CD14-positive monocyte (primary cell): ENCODE data around the gene RYR2. TPM values are rescaled to one million over a fixed set of nuclear protein-coding genes. Genes with fewer than 3 reads are reported as not detected.

ENCODE experiments used
- DNase-seq, 3 donors: peaks; one replicate each; pipeline ENCODE4 v3.0.0-alpha.2; 2011 to 2022
- H2AFZ ChIP-seq: 2 replicates; pipeline ENCODE4 v1.6.0; 2012; ENCODE audit warnings: mild to moderate bottlenecking, low read depth, low read length, inconsistent platforms; ENCODE audit not compliant: insufficient read depth, poor library complexity, severe bottlenecking
- H3K27ac ChIP-seq, 2 donors: 1 replicate in 1 of 2; 2 replicates in 1 of 2; pipeline ENCODE4 v1.5.1; 2012 to 2013; ENCODE audit warnings: low read length in 2 of 2, control low read depth in 1 of 2, inconsistent platforms in 1 of 2, low read depth in 1 of 2, mild to moderate bottlenecking in 1 of 2
- H3K27me3 ChIP-seq, 2 donors: one replicate each; pipeline versions ENCODE4 v1.6.0 to v1.6.1; 2011 to 2013; ENCODE audit warnings: low read length in 2 of 2; ENCODE audit not compliant: control insufficient read depth in 2 of 2, insufficient read depth in 2 of 2
- H3K36me3 ChIP-seq, 2 donors: replicated peaks in 1 of 2; 1 replicate in 1 of 2; 2 replicates in 1 of 2; pipeline versions ENCODE4 v1.5.1 to v1.6.1; 2012 to 2013; ENCODE audit warnings: low read length in 2 of 2, control low read depth in 1 of 2, inconsistent platforms in 1 of 2, mild to moderate bottlenecking in 1 of 2; ENCODE audit not compliant: insufficient read depth in 2 of 2, control insufficient read depth in 1 of 2
- H3K4me1 ChIP-seq, 2 donors: 1 replicate in 1 of 2; 2 replicates in 1 of 2; pipeline versions ENCODE4 v1.5.1 to v1.6.1; 2012 to 2013; ENCODE audit warnings: low read length in 2 of 2, control low read depth in 1 of 2, inconsistent platforms in 1 of 2, mild to moderate bottlenecking in 1 of 2, moderate library complexity in 1 of 2; ENCODE audit not compliant: insufficient read depth in 2 of 2, control insufficient read depth in 1 of 2
- H3K4me2 ChIP-seq: replicated peaks from 2 replicates; pipeline ENCODE3; 2012; ENCODE audit warnings: low read length, moderate library complexity, mild to moderate bottlenecking; ENCODE audit not compliant: poor library complexity, severe bottlenecking; ENCODE audit errors: extremely low read depth
- H3K4me3 ChIP-seq, 3 experiments: fragments of 200-600 bp in 1 of 3; sonication (generic) in 1 of 3; replicated peaks in 1 of 3; 1 replicate in 2 of 3; 2 replicates in 1 of 3; pipeline ENCODE4 v1.5.1; 2011 to 2013; ENCODE audit warnings: low read length in 3 of 3, mild to moderate bottlenecking in 3 of 3, control low read depth in 2 of 3, low read depth in 2 of 3, inconsistent platforms in 1 of 3, moderate library complexity in 1 of 3
- H3K79me2 ChIP-seq: 2 replicates; pipeline ENCODE4 v1.6.0; 2012; ENCODE audit warnings: mild to moderate bottlenecking, control low read depth, inconsistent platforms, low read length, moderate library complexity; ENCODE audit not compliant: insufficient read depth
- H3K9ac ChIP-seq: 2 replicates; pipeline ENCODE4 v1.6.0; 2017; ENCODE audit warnings: low read length, mild to moderate bottlenecking; ENCODE audit not compliant: insufficient read depth, poor library complexity, severe bottlenecking
- H3K9me3 ChIP-seq, 2 donors: replicated peaks in 1 of 2; 1 replicate in 1 of 2; 2 replicates in 1 of 2; pipeline versions ENCODE4 v1.5.1 to v1.6.1; 2012 to 2013; ENCODE audit warnings: low read length in 2 of 2, control low read depth in 1 of 2; ENCODE audit not compliant: control insufficient read depth in 1 of 2, insufficient read depth in 1 of 2
- H4K20me1 ChIP-seq: 2 replicates; pipeline ENCODE4 v1.6.0; 2012; ENCODE audit warnings: mild to moderate bottlenecking, low read length, control low read depth, moderate library complexity; ENCODE audit not compliant: insufficient read depth
- H3K27ac Mint-ChIP-seq, 7 donors: one replicate each; pipeline ENCODE4 v1.8.0; 2020; ENCODE audit warnings: mild to moderate bottlenecking in 7 of 7, mixed read lengths in 7 of 7, moderate library complexity in 6 of 7, inconsistent platforms in 2 of 7
- H3K27me3 Mint-ChIP-seq, 3 donors: one replicate each; pipeline ENCODE4 v1.8.0; 2021 to 2022; ENCODE audit warnings: low read depth in 3 of 3, mild to moderate bottlenecking in 3 of 3, mixed read lengths in 3 of 3, moderate library complexity in 3 of 3, inconsistent platforms in 1 of 3
- H3K36me3 Mint-ChIP-seq, 2 donors: one replicate each; pipeline ENCODE4 v1.8.0; 2020; ENCODE audit warnings: mixed read lengths in 2 of 2, inconsistent platforms in 1 of 2, mild to moderate bottlenecking in 1 of 2
- H3K4me1 Mint-ChIP-seq: one replicate; pipeline ENCODE4 v1.8.0; 2020; ENCODE audit warnings: mild to moderate bottlenecking, mixed read lengths
- H3K4me3 Mint-ChIP-seq, 2 donors: one replicate each; pipeline ENCODE4 v1.8.0; 2020; ENCODE audit warnings: mild to moderate bottlenecking in 2 of 2, mixed read lengths in 2 of 2, moderate library complexity in 1 of 2
- H3K9me3 Mint-ChIP-seq, 7 donors: one replicate each; pipeline ENCODE4 v1.8.0; 2020 to 2022; ENCODE audit warnings: mixed read lengths in 7 of 7, mild to moderate bottlenecking in 6 of 7, moderate library complexity in 6 of 7, inconsistent platforms in 2 of 7
- CTCF ChIP-seq: fragments of 200-600 bp; IDR thresholded peaks from one replicate; pipeline ENCODE4 v1.8.0; 2022; ENCODE audit warnings: antibody characterized with exemption, mild to moderate bottlenecking
- WGBS: methylation state at CpG from one replicate; pipeline ENCODE4 v1.1.5; 2013; ENCODE audit warnings: missing lambda C conversion rate; ENCODE audit not compliant: insufficient coverage; 5-methylcytosine and 5-hydroxymethylcytosine counted together
- intact Hi-C, 2 donors: fragments of 100-400 bp; cut with micrococcal nuclease; formaldehyde crosslinking; loops; one replicate each; pipeline versions ENCODE4 v1.15.0 to v1.15.1; 2023
- polyA plus RNA-seq, 3 donors: library from polyadenylated mRNA; depleted of rRNA in 1 of 3; unstranded in 2 of 3; stranded (reverse) in 1 of 3; fragments of 300-500 nt in 2 of 3; fragments of >200 nt in 1 of 3; fragmentation: Illumina TruSeq in 2 of 3; gene quantifications; 1 replicate in 2 of 3; 2 replicates in 1 of 3; pipeline ENCODE4 v1.2.3, GENCODE V29; 2012 to 2021

The RYR2 gene
- polyA plus RNA-seq, 3 donors: not detected

GRCh38 chr1:237804516-237804915 lies 762.5 kb downstream of the RYR2 start:
- H3K4me3 Mint-ChIP-seq: no peak overlapping the region
- H3K27ac Mint-ChIP-seq: no peak overlapping the region
- intact Hi-C loops: no loop called here
- no peaks in the 10 kb centered on the region for H3K27me3 ChIP-seq
- H3K4me3 ChIP-seq: no peak overlapping the region
- no peak for DNase-seq
- peaks cover 1% of the 10 kb centered on the region in 3 donors for H3K27me3 Mint-ChIP-seq
- H3K36me3 ChIP-seq: no peaks in the 10 kb centered on the region
- no peaks in the 10 kb centered on the region for H3K9me3 ChIP-seq
- no peaks in the 10 kb centered on the region for H3K79me2 ChIP-seq
- no peak for TF ChIP-seq CTCF
- H4K20me1 ChIP-seq: no peaks in the 10 kb centered on the region
- H3K4me1 ChIP-seq: no peaks in the 10 kb centered on the region
- no peaks in the 10 kb centered on the region for H3K36me3 Mint-ChIP-seq
- no peaks in the 10 kb centered on the region for H3K9me3 Mint-ChIP-seq
- no peak overlapping the region for H2AFZ ChIP-seq
- 83% methylated on average over 1 of the region's 3 CpGs for WGBS
- no peak overlapping the region for H3K9ac ChIP-seq
- H3K4me2 ChIP-seq: no peak overlapping the region
- H3K27ac ChIP-seq: no peak overlapping the region
- no peaks in the 10 kb centered on the region for H3K4me1 Mint-ChIP-seq

- Mint-ChIP-seq H3K27ac (no peak overlapping the region), H3K4me3 (no peak overlapping the region), H3K27me3 (peaks cover 0 to 3% (median 1%) of the 10 kb centered on the region in 3 donors), H3K36me3 (no peaks in the 10 kb centered on the region), H3K9me3 (no peaks in the 10 kb centered on the region), H3K4me1 (no peaks in the 10 kb centered on the region)
- Histone ChIP-seq H3K9ac (no peak overlapping the region), H3K27me3 (no peaks in the 10 kb centered on the region), H3K36me3 (no peaks in the 10 kb centered on the region), H3K4me3 (no peak overlapping the region), H3K4me1 (no peaks in the 10 kb centered on the region), H3K27ac (no peak overlapping the region), H3K79me2 (no peaks in the 10 kb centered on the region), H3K9me3 (no peaks in the 10 kb centered on the region), H2AFZ (no peak overlapping the region), H4K20me1 (no peaks in the 10 kb centered on the region), H3K4me2 (no peak overlapping the region)
- TF ChIP-seq CTCF: no peak
- no peak for DNase-seq
- intact Hi-C loops: no loop called here
- no CpG with 5 or more reads among the region's 2 CpGs for WGBS
Observed at GRCh38 chr1:237809099-237809498, 767.1 kb downstream of the RYR2 start.
